HG02798 (cell line): ENCODE measurements around the gene DGKD.
"Not testable (repeated sequence)": the region's sequence is repeated elsewhere in the genome, so short reads cannot be mapped to it uniquely, and the experiment has no call there.

Source experiments
- ATAC-seq: cut with Tn5 transposase; IDR thresholded peaks from one replicate; pipeline ENCODE4 v1.9.1; 2021; ENCODE audit warnings: mild to moderate bottlenecking; ENCODE audit not compliant: unreplicated experiment, poor library complexity

Gene DGKD

GRCh38 chr2:233359823-233360222 lies 5.5 kb downstream of the DGKD start:
- ATAC-seq = no peak

DNA sequence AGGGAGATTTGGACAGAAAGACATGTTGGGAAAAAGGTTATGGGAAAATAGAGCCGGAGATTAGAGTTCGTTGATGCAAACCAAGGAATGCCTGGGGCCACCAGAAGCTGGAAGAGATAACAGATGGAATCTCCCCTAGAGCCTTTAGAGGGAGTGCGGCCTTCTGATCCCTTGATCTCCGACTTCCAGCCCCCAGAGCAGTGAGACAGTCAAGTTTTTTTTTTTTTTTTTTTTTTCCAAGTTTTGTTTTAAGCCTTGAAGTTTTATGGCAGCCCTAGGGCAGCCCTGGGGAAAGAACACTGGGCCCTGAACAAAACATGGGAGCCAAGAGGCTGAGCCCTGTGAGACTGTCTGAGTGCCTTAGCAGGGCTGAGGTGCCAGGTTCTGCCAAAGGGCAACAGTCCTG lies 6.5 kb downstream of the DGKD start:
- no peak for ATAC-seq

DNA sequence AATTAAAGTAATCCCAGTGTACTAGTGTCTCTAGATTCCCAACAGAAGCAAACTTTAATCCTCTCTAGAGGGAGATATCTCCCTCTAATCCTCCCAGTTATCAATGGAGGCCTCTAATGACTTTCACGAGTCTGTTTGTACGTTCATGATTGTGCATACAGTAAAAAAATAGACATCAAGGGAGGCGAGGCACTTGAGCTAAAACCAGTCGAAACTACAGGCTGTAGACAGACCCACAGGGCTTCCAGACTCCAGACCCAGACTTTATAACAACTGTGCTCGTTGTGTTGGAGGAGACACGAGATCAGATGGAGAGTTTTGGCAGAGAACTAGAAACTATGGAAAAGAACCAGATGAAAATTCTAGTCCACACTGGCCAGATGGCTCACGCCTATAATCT lies 7.0 kb downstream of the DGKD start:
- no peak for ATAC-seq

GRCh38 chr2:233362742-233363141 lies 8.4 kb downstream of the DGKD start:
- no peak for ATAC-seq

DNA sequence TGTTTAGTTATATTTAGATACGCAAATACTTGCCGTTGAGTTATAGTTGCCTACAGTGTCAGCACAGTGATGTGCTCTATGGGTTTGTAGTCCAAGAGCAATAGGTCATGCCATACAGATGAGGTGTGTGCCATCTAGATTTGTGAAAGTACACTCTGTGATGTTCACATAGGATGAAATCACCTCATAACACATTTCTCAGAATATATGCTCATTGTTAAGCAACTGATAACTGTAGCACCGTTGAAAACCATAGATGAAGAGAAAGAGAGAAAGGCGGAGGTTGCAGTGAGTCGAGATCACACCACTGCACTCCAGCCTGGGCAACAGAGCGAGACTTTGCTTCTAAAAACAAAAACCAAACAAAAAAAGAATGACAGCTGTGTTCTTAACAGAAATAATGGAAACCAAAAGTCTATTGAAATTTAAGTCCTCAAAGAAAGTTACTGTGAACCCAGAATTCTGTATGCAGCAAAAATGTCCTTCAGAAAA lies 9.5 kb downstream of the DGKD start:
- no peak for ATAC-seq

- no peak for ATAC-seq
These were observed 11.7 kb downstream of the DGKD start for GRCh38 chr2:233365861-233366520.

GRCh38 chr2:233367586-233367985 lies 13.3 kb downstream of the DGKD start:
- no peak for ATAC-seq

- no peak for ATAC-seq
These were observed 14.5 kb downstream of the DGKD start for GRCh38 chr2:233368756-233369155.

DNA sequence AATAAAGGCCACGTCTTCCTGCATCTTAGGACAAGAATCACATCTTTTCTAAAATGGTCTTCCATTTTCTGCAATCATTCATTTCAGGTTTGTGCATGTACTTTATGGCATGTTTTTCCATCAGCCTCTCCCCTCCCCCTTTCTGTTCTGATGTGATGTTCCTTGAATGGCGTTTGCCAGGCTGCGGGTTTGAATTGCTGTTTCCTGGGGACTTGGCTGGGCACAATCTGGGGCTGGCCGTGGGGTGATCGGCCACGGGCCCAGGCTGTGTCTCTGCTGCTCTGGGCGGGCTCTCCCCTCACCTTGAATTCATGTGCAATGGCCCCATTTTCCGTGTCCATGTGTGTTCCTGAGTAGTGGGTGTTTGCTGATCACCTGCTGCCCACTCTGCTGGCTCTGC lies 15.2 kb downstream of the DGKD start:
- no peak for ATAC-seq

GRCh38 chr2:233369897-233370685 lies 15.8 kb downstream of the DGKD start:
- no peak for ATAC-seq

DNA sequence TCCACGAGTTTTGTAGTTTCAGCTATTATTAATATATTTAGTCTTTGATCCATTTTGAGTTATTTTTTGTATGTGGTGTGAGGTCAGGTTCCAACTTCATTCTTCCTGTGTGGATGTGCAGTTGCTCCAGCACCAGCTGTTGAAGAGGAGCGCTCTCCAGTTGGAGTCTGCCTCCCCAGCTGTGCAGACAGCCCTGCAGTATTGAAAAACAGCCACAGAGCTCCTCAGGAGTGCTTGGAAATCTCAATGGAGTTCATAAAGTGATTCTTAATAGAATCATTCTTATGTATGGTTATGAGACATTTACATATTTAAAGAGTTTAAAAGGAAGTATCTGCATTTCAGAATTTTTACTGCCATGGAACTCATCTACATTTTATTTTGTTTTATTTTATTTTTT lies 17.3 kb downstream of the DGKD start:
- no peak for ATAC-seq

DNA sequence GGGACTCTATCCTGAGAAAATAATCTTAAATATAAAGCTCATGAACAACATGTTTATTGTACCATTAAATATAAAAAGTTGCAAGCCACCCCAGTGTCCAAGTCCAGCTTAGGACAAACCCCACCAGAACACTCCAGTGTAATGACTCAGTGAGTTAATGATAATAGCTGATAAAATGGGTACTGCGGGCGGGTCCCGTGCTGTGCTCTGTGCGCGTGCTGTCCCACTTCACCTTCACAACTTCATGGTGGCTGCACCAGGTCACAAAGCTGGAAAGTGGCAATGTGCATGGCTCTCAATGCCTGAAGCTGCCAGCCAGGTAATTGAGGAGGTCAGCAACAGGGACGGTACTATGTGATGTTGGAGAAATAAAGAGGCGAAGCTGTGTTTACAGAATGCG lies 18.6 kb downstream of the DGKD start:
- no peak for ATAC-seq

DNA sequence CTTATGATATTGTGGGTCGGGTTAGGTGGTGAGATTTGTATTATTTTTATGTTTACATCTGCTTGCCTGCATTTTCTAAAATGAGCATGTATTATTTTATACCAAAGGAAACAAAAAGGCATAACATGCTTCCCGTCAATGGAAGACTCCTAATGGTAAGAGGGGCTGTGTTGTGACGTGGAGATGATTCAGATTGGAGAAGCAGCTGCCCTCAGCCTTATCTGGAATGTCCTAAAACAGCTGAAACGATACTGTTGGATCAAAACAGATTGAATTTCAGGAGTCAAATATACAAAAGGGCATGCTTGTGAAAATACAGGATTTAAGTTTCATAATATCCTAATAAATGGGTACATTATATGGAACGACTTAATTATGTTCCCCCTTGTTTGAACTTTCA lies 19.0 kb downstream of the DGKD start:
- ATAC-seq = no peak

DNA sequence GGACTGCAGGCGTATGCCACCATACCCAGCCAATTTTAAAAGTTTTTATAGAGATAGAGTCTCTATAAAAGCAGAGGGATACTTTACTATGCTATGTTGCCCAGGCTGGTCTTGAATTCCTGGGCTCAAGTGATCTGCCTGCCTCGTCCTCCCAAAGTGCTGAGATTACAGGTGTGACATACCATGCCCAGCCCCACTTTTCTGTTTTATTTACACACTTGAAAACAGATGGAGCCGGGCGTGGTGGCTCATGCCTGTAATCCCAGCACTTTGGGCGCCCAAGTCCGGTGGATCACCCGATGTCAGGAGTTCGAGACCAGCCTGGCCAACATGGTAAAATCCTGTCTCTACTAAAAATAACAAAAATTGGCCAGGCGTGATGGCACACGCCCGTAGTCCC lies 20.5 kb downstream of the DGKD start:
- not testable (repeated sequence) for ATAC-seq

- ATAC-seq = no peak
These were observed 21.4 kb downstream of the DGKD start for GRCh38 chr2:233375490-233376314.

DNA sequence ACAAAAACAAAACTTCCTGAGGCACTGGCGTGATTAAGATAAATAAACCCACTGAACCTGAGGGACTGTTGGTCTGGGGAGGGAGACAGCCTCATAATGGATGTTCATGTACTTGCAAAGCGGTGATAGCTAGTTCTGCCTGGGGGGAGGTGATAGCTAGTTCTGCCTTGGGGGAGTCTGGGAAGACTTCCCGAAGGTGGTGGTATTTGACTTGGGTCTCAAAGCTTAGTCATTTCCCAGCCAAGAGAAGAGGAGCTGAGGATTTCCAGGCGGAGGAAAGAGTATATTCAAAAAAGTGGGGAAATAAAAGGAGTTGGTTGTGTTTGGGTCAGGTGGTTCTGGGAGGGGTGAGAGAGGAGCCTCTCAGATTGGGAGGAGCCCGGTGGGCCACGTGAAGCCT lies 24.7 kb downstream of the DGKD start:
- no peak for ATAC-seq

GRCh38 chr2:233379441-233379840 lies 25.1 kb downstream of the DGKD start:
- no peak for ATAC-seq

- no peak for ATAC-seq
These were observed 26.0 kb downstream of the DGKD start for GRCh38 chr2:233380132-233380895.

GRCh38 chr2:233380995-233381637 lies 26.8 kb downstream of the DGKD start:
- no peak for ATAC-seq

DNA sequence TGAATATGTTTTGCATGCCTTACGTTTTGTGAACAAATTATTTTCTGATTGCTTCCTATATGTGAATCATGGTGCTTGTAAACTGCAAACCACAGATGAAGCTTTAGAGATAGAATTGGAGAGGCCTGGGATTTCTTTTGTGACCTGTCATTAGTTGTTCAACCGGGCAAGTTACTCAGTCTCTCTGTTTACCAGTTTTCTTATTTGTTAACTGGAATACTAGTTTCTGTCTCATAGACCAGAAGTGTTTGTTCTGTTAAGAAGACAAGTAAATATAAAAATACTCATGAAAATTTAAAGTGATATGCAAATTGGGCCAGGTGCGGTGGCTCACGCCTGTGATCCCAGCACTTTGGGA lies 27.3 kb downstream of the DGKD start:
- ATAC-seq = no peak
